CD4-positive, alpha-beta T cell (primary cell): ENCODE results near the gene DIP2C. TPM values are rescaled to one million over a fixed set of nuclear protein-coding genes. Genes with fewer than 3 reads are reported as not detected.
A peak's percentile ranks its signal among the peaks of the same experiment; 100 is the strongest.

ENCODE experiments used
- ATAC-seq: fragments of 200-7000 bp; cut with Tn5 transposase; one replicate; pipeline ENCODE4 v1.10.0; 2022; ENCODE audit warnings: mild to moderate bottlenecking; ENCODE audit not compliant: poor library complexity
- CTCF ChIA-PET: fragments of 350-600 bp; sonication (Branson Sonifier 250); formaldehyde crosslinking; loops from one replicate; lab custom pipeline; 2021; ENCODE audit warnings: antibody characterized with exemption, inconsistent platforms; lab: Charles Lee
- POLR2A ChIA-PET: fragments of 350-600 bp; sonication (Branson Sonifier 250); formaldehyde crosslinking; loops from one replicate; lab custom pipeline; 2021; ENCODE audit warnings: antibody characterized with exemption, inconsistent platforms; lab: Charles Lee
- DNase-seq, 14 experiments: peaks; one replicate each; pipeline ENCODE4 v3.0.0-alpha.2; 2013 to 2020; ENCODE audit warnings: mixed read lengths in 2 of 14
- H3K27ac ChIP-seq, 2 donors: one replicate each; pipeline versions ENCODE4 v1.5.1 to v1.7.0; 2013; ENCODE audit warnings: low read length in 2 of 2, low read depth in 1 of 2, mild to moderate bottlenecking in 1 of 2
- H3K27me3 ChIP-seq, 2 experiments: 1 replicate in 1 of 2; 2 replicates in 1 of 2; pipeline versions ENCODE4 v1.6.1 to v1.7.0; 2013; ENCODE audit warnings: low read length in 2 of 2, control low read depth in 1 of 2, mild to moderate bottlenecking in 1 of 2, moderate library complexity in 1 of 2; ENCODE audit not compliant: insufficient read depth in 2 of 2, control insufficient read depth in 1 of 2
- H3K36me3 ChIP-seq: one replicate; pipeline ENCODE4 v1.6.1; 2013; ENCODE audit warnings: low read length, control low read depth; ENCODE audit not compliant: insufficient read depth
- H3K4me1 ChIP-seq: one replicate; pipeline ENCODE4 v1.6.1; 2013; ENCODE audit warnings: low read length, control low read depth; ENCODE audit not compliant: insufficient read depth
- H3K4me3 ChIP-seq: one replicate; pipeline ENCODE4 v1.5.1; 2013; ENCODE audit warnings: mild to moderate bottlenecking, low read length, moderate library complexity
- H3K9me3 ChIP-seq, 2 experiments: 1 replicate in 1 of 2; 2 replicates in 1 of 2; pipeline versions ENCODE4 v1.6.1 to v1.7.0; 2013; ENCODE audit warnings: low read length in 2 of 2, mild to moderate bottlenecking in 2 of 2, control low read depth in 1 of 2, moderate library complexity in 1 of 2; ENCODE audit not compliant: control insufficient read depth in 1 of 2, insufficient read depth in 1 of 2
- H3K27ac Mint-ChIP-seq: one replicate; pipeline ENCODE4 v1.8.0; 2020; ENCODE audit warnings: mixed read lengths
- H3K27me3 Mint-ChIP-seq: one replicate; pipeline ENCODE4 v1.8.0; 2021; ENCODE audit warnings: mixed read lengths
- H3K36me3 Mint-ChIP-seq: one replicate; pipeline ENCODE4 v1.8.0; 2021; ENCODE audit warnings: low read depth, mixed read lengths
- H3K4me1 Mint-ChIP-seq: one replicate; pipeline ENCODE4 v1.8.0; 2021; ENCODE audit warnings: low read depth, mixed read lengths
- H3K4me3 Mint-ChIP-seq: one replicate; pipeline ENCODE4 v1.8.0; 2020; ENCODE audit warnings: mild to moderate bottlenecking, mixed read lengths
- H3K9me3 Mint-ChIP-seq: one replicate; pipeline ENCODE4 v1.8.0; 2020; ENCODE audit warnings: mixed read lengths
- CTCF ChIP-seq: fragments of 200-600 bp; IDR thresholded peaks from one replicate; pipeline ENCODE4 v1.8.0; 2022; ENCODE audit warnings: antibody characterized with exemption, mild to moderate bottlenecking
- intact Hi-C, 2 experiments: fragments of 100-400 bp; cut with DNase I in 1 of 2; cut with micrococcal nuclease in 1 of 2; formaldehyde crosslinking; loops; one replicate each; pipeline versions ENCODE4 v1.15.1 to v1.9.0; 2023 to 2025; cut with DNase I, micrococcal nuclease
- total RNA-seq, 174 experiments: library from RNA in 2 of 174; stranded (reverse) in 2 of 174; gene quantifications; one replicate each; pipeline ENCODE4 v1.2.3 and lab custom pipeline; 2021 to 2026

DIP2C gene
- total RNA-seq, 2 experiments from 2014 or later: 4.1 TPM

GRCh38 chr10:620417-620816 lies 69.1 kb downstream of the DIP2C start:
- no peak for TF ChIP-seq CTCF

GRCh38 chr10:619710-620109 lies 69.8 kb downstream of the DIP2C start:
- Histone ChIP-seq H3K36me3 (no peaks in the 10 kb centered on the region), H3K4me3 (no peak overlapping the region), H3K9me3 (peaks cover 0 to 5% of the 10 kb centered on the region in 2 experiments), H3K27me3 (peaks cover 0 to 2% of the 10 kb centered on the region in 2 experiments), H3K4me1 (no peaks in the 10 kb centered on the region), H3K27ac (no peak overlapping the region)
- no peak for TF ChIP-seq CTCF
- DNase-seq (no peak), ATAC-seq (no peak)
- ChIA-PET CTCF (no interaction called here), POLR2A (no interaction called here)
- no peaks in the 10 kb centered on the region for H3K36me3 Mint-ChIP-seq
- peaks cover 43% of the 10 kb centered on the region for H3K27me3 Mint-ChIP-seq
- H3K4me1 Mint-ChIP-seq: peaks cover 5% of the 10 kb centered on the region
- H3K9me3 Mint-ChIP-seq: no peaks in the 10 kb centered on the region
- no peak overlapping the region for H3K27ac Mint-ChIP-seq
- H3K4me3 Mint-ChIP-seq: no peak overlapping the region
- intact Hi-C loops: no loop called here

More at GRCh38 chr10:620417-620816, 69.1 kb downstream of the DIP2C start:
- H3K36me3 ChIP-seq: no peaks in the 10 kb centered on the region
- Mint-ChIP-seq H3K27me3 (peaks cover 43% of the 10 kb centered on the region), H3K4me1 (peaks cover 5% of the 10 kb centered on the region), H3K27ac (no peak overlapping the region), H3K36me3 (no peaks in the 10 kb centered on the region), H3K4me3 (no peak overlapping the region), H3K9me3 (no peaks in the 10 kb centered on the region)
- ChIA-PET CTCF (no interaction called here), POLR2A (no interaction called here)
- no peak for ATAC-seq
- H3K27me3 ChIP-seq: peaks cover 0 to 2% of the 10 kb centered on the region in 2 experiments
- intact Hi-C loops: no loop called here
- no peak overlapping the region for H3K4me3 ChIP-seq
- no peak overlapping the region for H3K27ac ChIP-seq
- peak in 1 of 14 experiments; percentile 5 for DNase-seq
- no peaks in the 10 kb centered on the region for H3K4me1 ChIP-seq
- peaks cover 0 to 5% of the 10 kb centered on the region in 2 experiments for H3K9me3 ChIP-seq

GRCh38 chr10:618229-618989 lies 71.1 kb downstream of the DIP2C start:
- ATAC-seq: no peak
- Mint-ChIP-seq H3K9me3 (no peaks in the 10 kb centered on the region), H3K4me1 (peaks cover 5% of the 10 kb centered on the region), H3K4me3 (no peak overlapping the region), H3K36me3 (no peaks in the 10 kb centered on the region), H3K27me3 (peaks cover 43% of the 10 kb centered on the region), H3K27ac (no peak overlapping the region)
- Histone ChIP-seq H3K4me1 (no peaks in the 10 kb centered on the region), H3K4me3 (no peak overlapping the region), H3K9me3 (peaks cover 0 to 5% of the 10 kb centered on the region in 2 experiments), H3K27me3 (peaks cover 0 to 2% of the 10 kb centered on the region in 2 experiments), H3K27ac (no peak overlapping the region), H3K36me3 (no peaks in the 10 kb centered on the region)
- intact Hi-C loops: no loop called here
- ChIA-PET POLR2A (no interaction called here), CTCF (no interaction called here)
- no peak for DNase-seq
- no peak for TF ChIP-seq CTCF
